OCI-M2 (cell line): ENCODE results near the gene CBFA2T2.

Experiments
- DNase-seq: peaks from one replicate; lab custom pipeline; 2025; ENCODE audit not compliant: unreplicated experiment; lab: John Stamatoyannopoulos, UW

CBFA2T2 gene

GRCh38 chr20:33663161-33664084 lies 173.5 kb downstream of the CBFA2T2 start:
- DNase-seq = no peak

GRCh38 chr20:33664085-33664761 lies 174.3 kb downstream of the CBFA2T2 start:
- DNase-seq = no peak

- no peak for DNase-seq
Measured at GRCh38 chr20:33664762-33665144, 174.9 kb downstream of the CBFA2T2 start.

- DNase-seq = peak; percentile 98
Measured at GRCh38 chr20:33666293-33667244, 176.7 kb downstream of the CBFA2T2 start, which contains the start of gene ACTL10. TSS of gene ACTL10 (plus strand) at chr20:33666943. CDS start at chr20:33667498, 555 bp downstream.

- DNase-seq = no peak
Measured at GRCh38 chr20:33667245-33667675, 177.4 kb downstream of the CBFA2T2 start.

- DNase-seq = peak; percentile 52
Measured at GRCh38 chr20:33667676-33668465, 178.0 kb downstream of the CBFA2T2 start.

- no peak for DNase-seq
Measured at GRCh38 chr20:33668466-33669155, 178.7 kb downstream of the CBFA2T2 start.

GRCh38 chr20:33669224-33669623 lies 179.3 kb downstream of the CBFA2T2 start:
- DNase-seq = no peak

- DNase-seq = no peak
Measured at GRCh38 chr20:33669873-33670640, 180.2 kb downstream of the CBFA2T2 start.

- DNase-seq = no peak
Measured at GRCh38 chr20:33670715-33671499, 181.0 kb downstream of the CBFA2T2 start.

GRCh38 chr20:33671573-33672288 lies 181.8 kb downstream of the CBFA2T2 start:
- no peak for DNase-seq

GRCh38 chr20:33672426-33673113 lies 182.7 kb downstream of the CBFA2T2 start:
- DNase-seq = no peak

GRCh38 chr20:33673114-33673409 lies 183.2 kb downstream of the CBFA2T2 start:
- no peak for DNase-seq

GRCh38 chr20:33673410-33674293 lies 183.8 kb downstream of the CBFA2T2 start:
- no peak for DNase-seq

GRCh38 chr20:33674294-33675135 lies 184.6 kb downstream of the CBFA2T2 start, which contains the start of gene NECAB3:
TSS of gene NECAB3 (minus strand) at chr20:33674428. CDS start at chr20:33674352, 76 bp downstream.
- DNase-seq = no peak
